HepG2 (cell line): Measurements from ENCODE around the gene DUSP8. TPM values are rescaled to one million over a fixed set of nuclear protein-coding genes. Genes with fewer than 3 reads are reported as not detected.

Experiments used
- ATAC-seq: fragments of 200-7000 bp; cut with Tn5 transposase; 3 replicates; pipeline ENCODE4 v1.9.1; 2020; ENCODE audit warnings: mild to moderate bottlenecking, moderate library complexity
- BruUV-seq: library from RNA; stranded (reverse); fragments of 400-500 nt; replicated peaks from 2 replicates; lab custom pipeline; 2021; lab: Mats Ljungman, UMichigan
- CTCF ChIA-PET: fragments of 300-600 bp; formaldehyde crosslinking; extraction: SDS; loops from one replicate; lab custom pipeline; 2021; ENCODE audit warnings: low total read pairs, inconsistent platforms, low intra/inter-chr PET ratio; lab: Yijun Ruan, JAX
- POLR2A ChIA-PET: fragments of 350-600 bp; sonication (Branson Sonifier 250); formaldehyde crosslinking; loops from one replicate; lab custom pipeline; 2020; ENCODE audit warnings: antibody characterized with exemption, inconsistent platforms; lab: Yijun Ruan, JAX
- DNase-seq: peaks from one replicate; pipeline ENCODE4 v3.0.0-alpha.2; 2015; ENCODE audit warnings: low spot score
- FAIRE-seq: peaks from 3 replicates; lab custom pipeline; 2011; peaks lifted over from hg19 to GRCh38; lab: Jason Lieb, UNC
- H2AFZ ChIP-seq: one replicate; pipeline ENCODE4 v1.6.1; 2011; ENCODE audit warnings: low read length, inconsistent platforms
- H3K27ac ChIP-seq: fragments of 300-600 bp; 3 replicates; pipeline ENCODE4 v1.8.0; 2011; ENCODE audit warnings: mixed run types, mild to moderate bottlenecking, mixed read lengths, low read length, inconsistent platforms; ENCODE audit not compliant: insufficient read depth; ENCODE audit errors: extremely low read length
- H3K27me3 ChIP-seq, 2 experiments: fragments of 200-600 bp in 1 of 2; 2 replicates in 1 of 2; 3 replicates in 1 of 2; pipeline versions ENCODE4 v1.6.0 to v1.8.0; 2011; ENCODE audit warnings: low read length in 2 of 2, mild to moderate bottlenecking in 2 of 2, moderate library complexity in 2 of 2, inconsistent platforms in 1 of 2; ENCODE audit not compliant: insufficient read depth in 2 of 2, control insufficient read depth in 1 of 2
- H3K36me3 ChIP-seq, 2 experiments: fragments of 200-600 bp in 1 of 2; replicated peaks in 1 of 2; 2 replicates in 1 of 2; 3 replicates in 1 of 2; pipeline versions ENCODE4 v1.5.1 to v1.8.0; 2011; ENCODE audit warnings: low read length in 2 of 2, inconsistent platforms in 1 of 2; ENCODE audit not compliant: insufficient read depth in 2 of 2, control insufficient read depth in 1 of 2
- H3K4me1 ChIP-seq: 2 replicates; pipeline ENCODE4 v1.5.1; 2012; ENCODE audit warnings: low read length, inconsistent platforms; ENCODE audit not compliant: insufficient read depth
- H3K4me2 ChIP-seq: 2 replicates; pipeline ENCODE4 v1.6.0; 2011; ENCODE audit warnings: low read depth, low read length, inconsistent platforms
- H3K4me3 ChIP-seq, 3 experiments: fragments of 200-600 bp in 1 of 3; sonication (generic), shearing (Covaris generic) in 1 of 3; replicated peaks in 1 of 3; 2 replicates each; pipeline ENCODE4 v1.5.1; 2011 to 2016; ENCODE audit warnings: low read length in 3 of 3, inconsistent platforms in 2 of 3, low read depth in 2 of 3, mild to moderate bottlenecking in 2 of 3, control low read depth in 1 of 3, mixed read lengths in 1 of 3; ENCODE audit not compliant: insufficient read depth in 1 of 3
- H3K79me2 ChIP-seq: one replicate; pipeline ENCODE4 v1.6.1; 2011; ENCODE audit warnings: low read length, inconsistent platforms; ENCODE audit not compliant: insufficient read depth
- H3K9ac ChIP-seq: 2 replicates; pipeline ENCODE4 v1.6.0; 2011; ENCODE audit warnings: mild to moderate bottlenecking, low read depth, low read length, inconsistent platforms; ENCODE audit not compliant: insufficient read depth
- H3K9me3 ChIP-seq: 2 replicates; pipeline ENCODE4 v1.5.1; 2012; ENCODE audit warnings: mild to moderate bottlenecking, low read length
- H4K20me1 ChIP-seq: 2 replicates; pipeline ENCODE4 v1.6.0; 2011; ENCODE audit warnings: inconsistent platforms, mild to moderate bottlenecking, low read length, moderate library complexity; ENCODE audit not compliant: insufficient read depth
- ASH2L ChIP-seq: fragments of 300-600, 200-600 bp; sonication (generic); IDR thresholded peaks from 2 replicates; pipeline ENCODE4 v1.7.0; 2017; ENCODE audit warnings: low read depth, mild to moderate bottlenecking, moderate library complexity, mixed read lengths, low read length; ENCODE audit not compliant: insufficient read length
- BRD4 ChIP-seq: sonication (generic); formaldehyde crosslinking; IDR thresholded peaks from 2 replicates; pipeline ENCODE4 v1.4.0; 2020; ENCODE audit warnings: missing genetic modification reagents
- FOXK2 ChIP-seq: fragments of 450-650 bp; IDR thresholded peaks from 2 replicates; pipeline ENCODE4 v1.6.1; 2016
- GABPB1 ChIP-seq: IDR thresholded peaks from 2 replicates; pipeline ENCODE4 v1.6.1; 2016; ENCODE audit warnings: mild to moderate bottlenecking, missing genetic modification reagents, moderate library complexity, missing compliant biosample characterization
- IRF1 ChIP-seq: sonication (generic); formaldehyde crosslinking; IDR thresholded peaks from 2 replicates; pipeline ENCODE4 v1.4.0; 2020; ENCODE audit warnings: low read depth, mild to moderate bottlenecking, missing genetic modification reagents
- IRF9 ChIP-seq: sonication (generic); formaldehyde crosslinking; IDR thresholded peaks from 2 replicates; pipeline ENCODE4 v1.8.0; 2022; ENCODE audit warnings: missing genetic modification reagents, mild to moderate bottlenecking, borderline replicate concordance
- KAT8 ChIP-seq: IDR thresholded peaks from 2 replicates; pipeline ENCODE4 v1.6.1; 2016; ENCODE audit warnings: missing genetic modification reagents, missing compliant biosample characterization
- MXI1 ChIP-seq: IDR thresholded peaks from 3 replicates; pipeline ENCODE4 v1.6.1; 2012; ENCODE audit warnings: low read depth, low read length, inconsistent platforms, borderline replicate concordance
- RBAK ChIP-seq: sonication (generic); formaldehyde crosslinking; IDR thresholded peaks from 2 replicates; pipeline ENCODE4 v1.5.1; 2020; ENCODE audit warnings: mild to moderate bottlenecking, missing genetic modification reagents
- REST ChIP-seq, 2 experiments: IDR thresholded peaks; 2 replicates each; pipeline ENCODE4 v1.6.1; 2011 to 2012; ENCODE audit warnings: low read length in 2 of 2, borderline replicate concordance in 1 of 2, low read depth in 1 of 2, mild to moderate bottlenecking in 1 of 2, moderate library complexity in 1 of 2
- ZNF530 ChIP-seq: sonication (generic); formaldehyde crosslinking; IDR thresholded peaks from 2 replicates; pipeline ENCODE4 v1.5.0; 2020; ENCODE audit warnings: low read depth, mild to moderate bottlenecking, missing genetic modification reagents
- ZNF552 ChIP-seq: sonication (generic); formaldehyde crosslinking; IDR thresholded peaks from 2 replicates; pipeline ENCODE4 v1.9.0; 2022; ENCODE audit warnings: missing genetic modification reagents, mild to moderate bottlenecking, borderline replicate concordance
- ZNF644 ChIP-seq: IDR thresholded peaks from 2 replicates; pipeline ENCODE4 v1.6.1; 2016; ENCODE audit warnings: low read depth
- ZNF841 ChIP-seq: sonication (generic); formaldehyde crosslinking; IDR thresholded peaks from 2 replicates; pipeline ENCODE4 v1.8.1; 2023; ENCODE audit warnings: missing genetic modification reagents, borderline replicate concordance
- WGBS: methylation state at CpG from one replicate; pipeline ENCODE4 v1.1.6; 2017; ENCODE audit warnings: low lambda C conversion rate; 5-methylcytosine and 5-hydroxymethylcytosine counted together
- in situ Hi-C: cut with HindIII; loops from 2 replicates; pipeline ENCODE4 v1.10.0; 2017; ENCODE audit warnings: low pct_unique_long_range_greater_than_20kb; ENCODE audit not compliant: extremely low pct_ligation_motif_present
- intact Hi-C: fragments of 100-400 bp; cut with micrococcal nuclease; formaldehyde crosslinking; loops from one replicate; pipeline ENCODE4 v1.10.0; 2022; ENCODE audit not compliant: unreplicated experiment
- polyA plus RNA-seq, 8 experiments: library from polyadenylated mRNA; depleted of rRNA in 3 of 8; stranded (reverse) in 7 of 8; unstranded in 1 of 8; fragments of >200 nt; fragmentation: Illumina TruSeq in 4 of 8; extraction: Trizol in 4 of 8; gene quantifications; 2 replicates each; pipeline versions ENCODE4 v1.2.1 to v1.2.3, GENCODE V29; 2011 to 2016; ENCODE audit warnings: low read depth in 4 of 8, missing spikeins in 1 of 8, mixed read lengths in 1 of 8; ENCODE audit not compliant: insufficient read depth in 1 of 8
- total RNA-seq, 5 experiments: library from RNA; depleted of rRNA; stranded (reverse); fragments of >200 nt; fragmentation: Illumina TruSeq; extraction: Trizol; gene quantifications; 2 replicates each; pipeline ENCODE4 v1.2.3, GENCODE V29; 2016; ENCODE audit warnings: low read depth in 1 of 5

Gene DUSP8
- total and polyA plus RNA-seq, 2 of the 13 experiments (the other 11 are each of a cell fraction or from before 2014, with no cell fraction given): 1.8 to 8.0 TPM

GRCh38 chr11:1513326-1514296, 58.5 kb downstream of the DUSP8 start:
- H4K20me1 ChIP-seq: peaks cover 52% of the 10 kb centered on the region
- no peak overlapping the region for H3K4me3 ChIP-seq
- no peaks in the 10 kb centered on the region for H3K27me3 ChIP-seq
- no peak overlapping the region for H3K9ac ChIP-seq
- POLR2A ChIA-PET: interaction anchor here (1.1 kb wide), 1 partner anchor 311 kb away, joined by 3 read pairs; no protein-coding TSS in a partner anchor
- ATAC-seq: no peak
- CTCF ChIA-PET: no interaction called here
- no peaks in the 10 kb centered on the region for H3K36me3 ChIP-seq
- WGBS: 84% methylated on average over 22 of the region's 23 CpGs
- no peaks in the 10 kb centered on the region for H3K79me2 ChIP-seq
- H3K4me1 ChIP-seq: no peaks in the 10 kb centered on the region
- no TSS peak for BruUV-seq
- no peak for FAIRE-seq
- H3K27ac ChIP-seq: no peak overlapping the region
- no peak overlapping the region for H2AFZ ChIP-seq
- in situ Hi-C loops (no loop called here), intact Hi-C loops (loop anchor here (2.0 kb wide), 1 partner anchor 311 kb away; no protein-coding TSS in a partner anchor)
- H3K4me2 ChIP-seq: no peak overlapping the region
- no peak for TF ChIP-seq IRF1 (CRISPR knock-in tag)
- TF ChIP-seq GABPB1 (CRISPR knock-in tag): no peak
- TF ChIP-seq RBAK (CRISPR knock-in tag): no peak
- no peak for TF ChIP-seq REST (IDR thresholded peaks at IDR 0.05; ENCODE audit: borderline replicate concordance in 1 of 2, low read depth in 1 of 2, low read length in 2 of 2)
- no peak for TF ChIP-seq KAT8 (CRISPR knock-in tag)
- TF ChIP-seq MXI1: no peak
- TF ChIP-seq ASH2L: no peak
- TF ChIP-seq FOXK2: no peak
- TF ChIP-seq BRD4 (CRISPR knock-in tag): no peak
- TF ChIP-seq ZNF552: no peak
- TF ChIP-seq ZNF841: no peak
- TF ChIP-seq ZNF530 (CRISPR knock-in tag): no peak
- TF ChIP-seq IRF9 (CRISPR knock-in tag): no peak
- TF ChIP-seq ZNF644 (CRISPR knock-in tag): no peak
- H3K9me3 ChIP-seq: no peaks in the 10 kb centered on the region
- no peak for DNase-seq
